SU-DHL-6 (cell line): ENCODE data around the gene LAYN.

Experiments used
- H2AFZ ChIP-seq: fragments of 200-600 bp; sonication (generic); 2 replicates; pipeline ENCODE4 v1.6.1; 2014; ENCODE audit warnings: low read depth, mild to moderate bottlenecking, moderate library complexity, mixed read lengths, antibody characterized with exemption, low read length; ENCODE audit not compliant: severe bottlenecking
- H3F3A ChIP-seq: fragments of 200-600 bp; shearing (Covaris generic); 2 replicates; pipeline ENCODE4 v1.6.0; 2016; ENCODE audit warnings: antibody characterized with exemption, mild to moderate bottlenecking; ENCODE audit not compliant: insufficient read depth
- H3K27ac ChIP-seq: fragments of 200-600 bp; sonication (generic); 2 replicates; pipeline ENCODE4 v1.5.1; 2016; ENCODE audit warnings: low read depth, mild to moderate bottlenecking, low read length, moderate library complexity, mixed read lengths
- H3K27me3 ChIP-seq: fragments of 200-600 bp; sonication (generic), shearing (Covaris generic); 2 replicates; pipeline ENCODE4 v1.6.0; 2014; ENCODE audit warnings: mild to moderate bottlenecking, low read length
- H3K36me3 ChIP-seq: fragments of 200-600 bp; sonication (generic); 2 replicates; pipeline ENCODE4 v1.6.1; 2014; ENCODE audit warnings: mild to moderate bottlenecking, low read length, mixed read lengths
- H3K4me2 ChIP-seq: fragments of 300-600, 200-600 bp; shearing (Covaris generic), sonication (generic); 2 replicates; pipeline ENCODE4 v1.6.0; 2014; ENCODE audit warnings: low read length, low read depth, mild to moderate bottlenecking; ENCODE audit not compliant: poor library complexity, severe bottlenecking
- H3K4me3 ChIP-seq: fragments of 200-600 bp; sonication (generic); 2 replicates; pipeline ENCODE4 v1.5.1; 2014; ENCODE audit warnings: antibody characterized with exemption, low read length, mild to moderate bottlenecking, mixed read lengths; ENCODE audit not compliant: insufficient read depth, poor library complexity, severe bottlenecking
- H3K79me2 ChIP-seq: fragments of 200-600 bp; sonication (generic); 2 replicates; pipeline ENCODE4 v1.6.1; 2014; ENCODE audit warnings: mild to moderate bottlenecking, low read length, moderate library complexity; ENCODE audit not compliant: insufficient read depth
- H3K9ac ChIP-seq: fragments of 200-600 bp; sonication (generic); 2 replicates; pipeline ENCODE4 v1.7.0; 2014; ENCODE audit warnings: mild to moderate bottlenecking, low read length
- H3K9me2 ChIP-seq: fragments of 200-600 bp; sonication (generic); replicated peaks from 2 replicates; pipeline ENCODE4 v1.6.1; 2014; ENCODE audit warnings: low read length; ENCODE audit not compliant: insufficient read depth
- H3K9me3 ChIP-seq: fragments of 200-600 bp; sonication (generic); 2 replicates; pipeline ENCODE4 v1.6.1; 2014; ENCODE audit warnings: low read length, mixed read lengths; ENCODE audit not compliant: insufficient read depth
- H4K20me1 ChIP-seq: fragments of 200-600 bp; sonication (generic); 2 replicates; pipeline ENCODE4 v1.6.1; 2014; ENCODE audit warnings: low read depth, mild to moderate bottlenecking, antibody characterized with exemption, low read length, moderate library complexity, mixed read lengths
- CTCF ChIP-seq: fragments of 200-600 bp; sonication (generic); IDR thresholded peaks from one replicate; pipeline ENCODE4 v1.5.1; 2017; ENCODE audit warnings: antibody characterized with exemption, mild to moderate bottlenecking, low read length, moderate library complexity; ENCODE audit not compliant: insufficient read depth, poor library complexity, severe bottlenecking
- EZH2phosphoT487 ChIP-seq: fragments of 200-600 bp; sonication (generic), shearing (Covaris generic); conservative IDR thresholded peaks from 2 replicates; pipeline ENCODE4 v1.6.1; 2018; ENCODE audit warnings: mild to moderate bottlenecking, antibody characterized with exemption, low read length, moderate library complexity, mixed read lengths

Gene LAYN

GRCh38 chr11:111589114-111589513, 48.6 kb downstream of the LAYN start:
- Histone ChIP-seq H3F3A (no peaks in the 10 kb centered on the region), H3K27me3 (no peaks in the 10 kb centered on the region), H3K4me2 (no peak overlapping the region), H3K79me2 (no peaks in the 10 kb centered on the region), H3K9me2 (no peaks in the 10 kb centered on the region), H2AFZ (no peak overlapping the region), H3K27ac (no peak overlapping the region), H3K9ac (no peak overlapping the region), H4K20me1 (no peaks in the 10 kb centered on the region), H3K36me3 (no peaks in the 10 kb centered on the region), H3K4me3 (no peak overlapping the region), H3K9me3 (no peaks in the 10 kb centered on the region)
- TF ChIP-seq CTCF = no peak
- TF ChIP-seq EZH2phosphoT487 = no peak

- Histone ChIP-seq H3K4me2 (no peak overlapping the region), H3K9me3 (no peaks in the 10 kb centered on the region), H3F3A (no peaks in the 10 kb centered on the region), H3K4me3 (no peak overlapping the region), H3K9ac (no peak overlapping the region), H4K20me1 (no peaks in the 10 kb centered on the region), H3K9me2 (no peaks in the 10 kb centered on the region), H3K79me2 (no peaks in the 10 kb centered on the region), H3K27ac (no peak overlapping the region), H3K36me3 (no peaks in the 10 kb centered on the region), H2AFZ (no peak overlapping the region), H3K27me3 (no peaks in the 10 kb centered on the region)
- TF ChIP-seq EZH2phosphoT487 (no peak), CTCF (no peak)
Observed at GRCh38 chr11:111589886-111590499, 49.5 kb downstream of the LAYN start.

- no peak overlapping the region for H3K27ac ChIP-seq
- no peaks in the 10 kb centered on the region for H3K9me2 ChIP-seq
- no peaks in the 10 kb centered on the region for H3K9me3 ChIP-seq
- H3K27me3 ChIP-seq = no peaks in the 10 kb centered on the region
- no peak overlapping the region for H3K4me2 ChIP-seq
- no peaks in the 10 kb centered on the region for H4K20me1 ChIP-seq
- no peak overlapping the region for H2AFZ ChIP-seq
- no peaks in the 10 kb centered on the region for H3K36me3 ChIP-seq
- no peak overlapping the region for H3K9ac ChIP-seq
- no peaks in the 10 kb centered on the region for H3K79me2 ChIP-seq
- no peaks in the 10 kb centered on the region for H3F3A ChIP-seq
- TF ChIP-seq CTCF (no peak), EZH2phosphoT487 (no peak)
- H3K4me3 ChIP-seq = no peak overlapping the region
Observed at GRCh38 chr11:111591187-111591960, 50.9 kb downstream of the LAYN start.
